ENCODE data around the gene SUOX.
"Not testable (repeated sequence)": the region's sequence is repeated elsewhere in the genome, so short reads cannot be mapped to it uniquely, and the experiment has no call there.

GRCh38 chr12:55999999-56000540 is 3.0 kb downstream of the SUOX start:
- not testable (repeated sequence) for TF ChIP-seq CTCF (IDR thresholded peaks at IDR 0.05 in 8 of 11, conservative IDR thresholded peaks at IDR 0.05 in 3 of 11)
- peak in 1 of 3 donors; percentile 14 for TF ChIP-seq POLR2AphosphoS5 (IDR thresholded peaks at IDR 0.05)
